HUDEP-2 (cell line): Measurements from ENCODE around the gene NKX2-4.
"Not testable (repeated sequence)": the region's sequence is repeated elsewhere in the genome, so short reads cannot be mapped to it uniquely, and the experiment has no call there.

Experiments used
- DNase-seq, 76 experiments: peaks; one replicate each; lab custom pipeline; 2025; ENCODE audit not compliant: unreplicated experiment in 76 of 76; lab: John Stamatoyannopoulos, UW

The NKX2-4 gene

DNA sequence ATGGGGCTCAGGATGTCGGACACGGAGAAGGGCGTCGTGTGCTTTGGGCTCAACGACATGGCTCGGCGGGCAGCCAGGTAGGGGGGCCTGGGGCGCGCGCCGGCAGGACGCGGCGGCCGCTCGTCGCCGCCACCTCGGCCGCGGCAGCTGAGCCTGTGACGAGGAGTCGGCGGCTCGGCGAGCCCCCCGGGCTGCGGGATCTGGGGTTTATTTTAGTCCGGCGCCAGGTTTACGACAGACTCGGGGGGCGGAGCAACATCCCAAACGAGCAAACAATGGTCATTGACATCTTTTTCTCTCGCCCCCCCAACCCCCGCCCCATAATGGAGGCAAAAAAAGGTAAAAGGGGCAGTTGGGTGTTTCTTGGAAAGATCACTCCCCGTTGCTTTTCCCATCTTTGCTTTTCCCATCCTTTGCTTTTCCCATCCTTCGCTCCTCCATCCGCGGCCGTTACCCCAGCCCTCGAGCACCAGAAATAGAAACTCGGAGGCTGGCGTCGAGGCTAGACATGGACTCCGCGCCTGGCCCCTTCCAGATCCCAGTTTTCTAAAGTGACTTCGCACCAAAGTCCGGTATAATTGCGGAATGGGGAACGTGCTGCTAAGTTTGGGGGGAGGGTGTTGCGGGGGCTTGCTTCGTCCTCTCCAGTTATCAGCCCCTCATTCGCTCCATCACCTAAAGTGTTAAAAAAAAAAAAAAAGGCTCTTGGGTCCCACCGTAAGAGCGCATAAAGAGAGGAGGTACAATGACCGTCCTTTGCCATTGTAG lies at the start of gene NKX2-4:
TSS of gene NKX2-4 (minus strand) at position 186 of the 768 bp plus-strand sequence. CDS start at position 59, 127 bp downstream.
- DNase-seq: peak in 39 of 76 experiments; percentile 4 to 61 (median 36)

DNA sequence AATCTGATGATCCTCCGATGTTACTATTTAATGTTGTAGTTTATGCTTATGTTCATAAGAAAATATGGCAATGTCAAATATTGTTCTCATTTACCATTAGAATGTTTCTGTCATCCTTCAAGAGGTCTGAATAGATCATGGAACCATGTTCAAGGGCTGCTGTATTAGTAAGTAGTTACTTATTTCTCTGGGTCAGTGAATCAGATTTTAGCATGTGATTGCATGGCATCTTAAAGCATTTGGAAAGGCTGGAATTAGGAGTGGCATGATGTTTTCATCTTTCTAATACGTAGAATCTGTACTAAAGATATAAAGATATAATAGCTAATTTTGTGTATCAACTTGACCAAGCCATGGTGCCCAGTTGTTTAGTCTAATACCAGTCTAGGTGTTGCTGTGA lies 40.5 kb upstream of the NKX2-4 start:
- no peak for DNase-seq

DNA sequence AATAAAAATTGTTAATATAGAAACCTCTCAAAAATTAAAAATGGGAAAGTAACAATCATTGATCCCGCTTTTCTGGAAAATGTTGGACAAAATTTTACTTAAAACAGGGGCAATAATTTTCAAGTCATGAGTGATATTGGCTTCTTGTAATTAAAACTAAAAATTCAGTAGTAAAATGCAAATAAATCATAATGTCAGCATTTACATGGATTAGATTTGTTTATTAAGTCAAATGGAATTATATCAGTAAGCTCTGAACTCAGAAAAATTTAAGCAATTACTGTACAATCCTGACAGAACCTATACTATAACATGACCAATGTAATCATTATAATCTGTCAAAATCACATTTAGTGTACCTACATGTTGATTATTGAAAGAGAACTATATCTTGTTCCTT lies 39.9 kb upstream of the NKX2-4 start:
- no peak for DNase-seq

DNA sequence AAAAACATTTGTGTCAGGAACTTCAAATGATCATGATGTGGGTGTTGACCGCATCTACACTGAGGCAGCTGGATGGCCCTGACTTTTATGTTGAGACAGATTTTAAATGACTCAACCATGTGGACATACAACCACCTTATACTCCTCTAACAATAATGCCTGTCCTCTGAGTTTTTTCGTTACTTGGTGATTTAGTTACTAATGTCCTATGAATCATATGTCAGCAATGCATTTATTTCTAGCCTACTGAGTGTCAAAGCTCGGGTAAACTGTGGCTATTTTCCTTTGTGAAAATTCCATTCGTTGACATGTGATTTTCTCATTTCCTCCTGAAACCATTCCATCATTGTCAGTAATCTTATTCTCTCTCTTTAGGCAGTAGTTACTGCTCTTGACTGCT lies 38.9 kb upstream of the NKX2-4 start:
- DNase-seq: no peak

DNA sequence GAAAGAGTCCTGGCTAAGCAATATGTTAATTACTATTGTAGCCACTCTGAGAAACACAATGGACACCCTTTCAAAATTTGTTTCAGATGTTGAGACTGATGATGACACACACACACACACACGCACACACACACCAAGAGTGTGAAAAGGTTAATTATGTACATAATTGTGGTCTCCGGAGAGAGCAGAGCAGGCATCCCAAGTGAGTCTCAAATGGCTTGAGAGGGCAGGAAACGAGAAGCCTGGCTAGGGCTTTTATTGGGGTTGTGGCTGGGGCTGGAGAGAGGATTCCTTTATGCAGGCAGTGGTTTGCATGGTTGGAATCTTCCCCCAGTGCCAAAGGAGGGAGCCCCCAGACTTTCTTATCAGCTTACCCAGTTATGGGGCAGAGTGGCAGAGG lies 38.2 kb upstream of the NKX2-4 start:
- DNase-seq: peak in 16 of 76 experiments; percentile 0 to 46 (median 13)

DNA sequence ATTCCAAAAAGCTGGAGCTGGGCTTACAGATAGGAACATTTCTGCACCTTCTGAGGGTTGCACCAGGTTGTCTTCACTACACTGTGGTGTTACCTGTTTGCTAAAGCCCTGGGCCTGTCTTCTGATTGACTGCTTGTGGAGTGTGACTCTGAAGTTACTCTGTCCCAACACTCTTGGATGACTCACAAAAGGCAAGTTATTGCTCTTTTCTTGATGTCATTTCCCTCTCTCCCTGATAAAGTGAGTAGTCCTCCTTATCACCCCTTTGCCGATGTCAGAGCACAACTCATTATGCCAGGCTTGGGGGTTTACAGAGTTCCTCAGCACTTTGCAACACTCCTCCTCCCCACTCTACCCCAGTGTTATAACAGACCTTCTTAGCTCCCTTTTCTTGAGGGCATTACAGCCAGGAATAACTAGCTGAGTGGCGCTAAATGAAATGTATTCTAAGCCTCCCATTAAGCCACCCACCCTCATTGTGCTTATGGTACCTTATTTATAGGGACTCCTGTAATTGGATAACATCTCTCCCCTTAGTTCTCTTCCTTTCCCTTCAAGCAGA lies 36.1 kb upstream of the NKX2-4 start:
- peak in 45 of 76 experiments; percentile 3 to 78 (median 43) for DNase-seq

DNA sequence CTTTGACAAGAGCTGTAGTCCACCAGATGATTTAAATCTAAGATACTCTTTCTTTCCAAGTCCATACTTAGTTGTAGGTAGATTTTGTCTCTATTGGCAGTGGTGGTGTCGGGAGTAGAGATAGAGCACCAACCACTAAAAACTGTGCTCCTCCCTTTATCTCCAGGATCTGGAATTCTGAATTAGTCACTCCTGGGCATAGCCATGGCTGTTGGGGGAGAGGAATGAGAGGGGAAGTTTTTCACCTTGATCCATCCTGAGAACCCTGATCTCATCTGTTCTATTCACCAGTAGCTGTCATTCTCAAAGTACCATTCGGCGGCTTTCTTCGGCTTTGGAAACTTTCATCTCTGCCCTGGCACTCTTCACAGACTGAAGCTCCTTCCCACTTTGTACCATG lies 35.6 kb upstream of the NKX2-4 start:
- no peak for DNase-seq

DNA sequence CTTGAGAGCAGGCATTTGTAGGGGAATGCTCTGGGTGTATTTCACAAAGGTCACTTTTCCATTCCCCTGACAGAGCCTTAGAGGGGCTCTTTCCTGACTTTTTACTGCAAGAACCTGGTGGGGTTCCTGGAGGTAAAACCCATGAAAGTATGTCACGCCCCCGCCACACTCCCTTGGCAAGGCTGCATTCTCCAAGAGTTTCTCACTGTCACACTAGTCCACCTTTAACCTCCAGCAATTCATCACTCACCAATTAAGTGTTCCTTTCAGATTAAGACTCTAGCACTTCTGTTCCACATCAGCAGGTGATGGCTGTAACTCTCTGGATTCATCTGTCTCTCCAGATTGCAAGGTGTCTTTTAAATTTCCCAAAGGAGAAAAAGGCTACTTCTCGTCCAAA lies 32.7 kb upstream of the NKX2-4 start:
- DNase-seq: no peak

DNA sequence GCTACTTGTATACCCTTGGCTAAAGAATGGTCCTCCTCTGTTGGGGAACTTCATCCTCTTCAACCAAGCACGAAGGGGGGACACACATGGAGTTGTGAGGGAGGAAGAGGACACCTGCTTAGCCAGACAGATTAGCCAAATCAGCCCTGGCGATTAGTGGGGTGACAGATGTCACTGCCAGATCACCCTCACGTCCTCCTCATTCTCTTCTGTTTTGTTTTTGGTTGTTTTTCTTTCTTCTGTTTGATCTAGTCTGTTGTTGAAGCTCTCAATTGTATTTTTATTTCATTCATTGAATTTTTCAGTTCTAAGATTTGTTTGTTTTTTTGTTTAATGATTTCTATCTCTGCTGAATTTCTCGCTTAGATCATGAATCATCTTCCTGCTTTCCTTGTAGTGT lies 27.5 kb upstream of the NKX2-4 start:
- DNase-seq: no peak

DNA sequence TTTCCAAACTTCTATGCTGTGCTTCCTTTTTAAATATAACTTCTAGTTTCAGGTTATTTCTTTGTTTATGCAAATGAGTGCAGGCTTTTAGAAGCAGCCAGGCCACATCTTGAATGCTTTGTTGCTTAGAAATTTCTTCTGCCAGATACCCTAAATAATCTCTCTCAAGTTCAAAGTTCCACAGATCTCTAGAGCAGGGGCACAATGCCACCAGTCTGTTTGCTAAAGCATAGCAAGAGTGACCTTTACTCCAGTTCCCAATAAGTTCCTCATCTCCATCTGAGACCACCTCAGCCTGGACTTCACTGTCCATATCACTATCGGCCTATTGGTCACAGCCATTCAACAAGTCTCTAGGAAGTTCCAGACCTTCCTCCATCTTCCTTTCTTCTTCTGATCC lies 26.4 kb upstream of the NKX2-4 start:
- not testable (repeated sequence) for DNase-seq

DNA sequence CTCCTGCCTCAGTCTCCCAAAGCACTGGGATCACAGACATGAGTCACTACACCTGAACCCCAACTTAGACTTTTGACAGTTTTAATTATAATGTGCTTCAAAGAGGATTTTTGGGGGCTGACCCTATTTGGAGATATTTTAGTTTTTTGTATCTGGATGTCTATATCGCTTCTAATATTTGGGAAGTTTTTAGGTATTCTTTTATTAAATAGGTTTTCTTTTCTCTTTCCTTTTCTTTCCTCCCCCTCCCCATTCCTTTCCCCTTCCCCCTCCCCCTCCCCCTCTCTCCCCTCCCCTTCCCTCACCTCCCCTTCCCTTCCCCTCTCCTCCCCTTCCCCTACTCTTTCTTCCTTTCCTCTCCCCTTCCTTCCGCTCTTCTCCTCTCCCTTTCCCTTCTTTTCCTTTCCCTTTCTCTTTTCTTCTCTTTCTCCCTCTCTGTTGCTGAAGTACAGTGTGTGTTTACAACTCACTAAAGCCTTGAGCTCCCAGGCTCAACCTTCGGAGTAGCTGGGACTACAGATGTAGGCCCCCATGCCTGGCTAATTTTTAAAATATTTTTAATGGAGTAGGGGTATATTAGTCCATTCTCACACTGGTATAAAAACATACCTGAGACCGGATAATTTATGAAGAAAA lies 24.4 kb upstream of the NKX2-4 start:
- DNase-seq: no peak

DNA sequence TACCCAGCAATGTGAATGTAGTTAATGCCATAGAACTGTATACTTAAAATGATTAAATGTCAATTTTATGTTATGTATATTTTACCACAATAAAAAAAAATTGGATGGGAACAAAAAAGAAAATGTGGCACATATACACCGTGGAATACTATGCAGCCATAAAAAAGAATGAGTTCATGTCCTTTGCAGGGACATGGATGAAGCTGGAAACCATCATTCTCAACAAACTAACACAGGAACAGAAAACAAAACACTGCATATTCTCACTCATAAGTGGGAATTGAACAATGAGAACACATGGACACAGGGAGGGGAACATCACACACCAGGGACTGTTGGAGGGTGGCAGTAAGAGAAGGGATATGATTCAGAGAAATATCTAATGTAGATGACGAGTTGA lies 21.8 kb upstream of the NKX2-4 start:
- not testable (repeated sequence) for DNase-seq

DNA sequence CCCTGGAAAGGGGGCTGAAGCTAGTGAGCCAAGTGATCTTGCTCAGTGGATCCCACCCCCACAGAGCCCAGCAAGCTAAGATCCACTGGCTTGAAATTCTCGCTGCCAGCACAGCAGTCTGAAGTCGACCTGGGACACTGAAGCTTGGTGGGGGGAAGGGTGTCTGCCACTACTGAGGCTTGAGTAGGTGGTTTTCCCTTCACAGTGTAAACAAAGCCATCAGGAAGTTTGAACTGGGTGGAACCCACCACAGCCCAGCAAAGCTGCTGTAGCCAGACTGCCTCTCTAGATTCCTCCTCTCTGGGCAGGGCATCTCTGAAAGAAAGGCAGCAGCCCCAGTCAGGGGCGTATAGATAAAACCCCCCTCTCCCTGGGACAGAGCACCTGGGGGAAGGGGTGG lies 16.7 kb upstream of the NKX2-4 start:
- not testable (repeated sequence) for DNase-seq

DNA sequence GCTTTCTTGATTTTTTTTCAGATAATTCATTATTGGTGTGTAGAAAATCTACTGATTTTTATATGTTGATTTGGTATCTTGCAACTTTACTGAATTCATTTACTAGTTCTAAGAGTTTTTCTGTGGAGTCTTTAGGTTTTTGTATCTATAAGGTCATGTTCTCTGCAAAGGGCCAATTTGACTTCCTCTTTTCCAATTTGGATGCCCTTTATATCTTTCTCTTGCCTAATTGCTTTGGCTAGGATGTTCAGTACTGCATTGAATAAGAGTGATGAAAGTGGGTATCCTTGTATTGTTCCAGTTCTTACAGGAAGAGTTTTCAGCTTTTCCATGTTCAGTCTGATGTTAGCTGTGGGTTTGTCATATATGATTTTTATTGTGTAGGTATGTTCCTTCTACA lies 14.4 kb upstream of the NKX2-4 start:
- DNase-seq: no peak

DNA sequence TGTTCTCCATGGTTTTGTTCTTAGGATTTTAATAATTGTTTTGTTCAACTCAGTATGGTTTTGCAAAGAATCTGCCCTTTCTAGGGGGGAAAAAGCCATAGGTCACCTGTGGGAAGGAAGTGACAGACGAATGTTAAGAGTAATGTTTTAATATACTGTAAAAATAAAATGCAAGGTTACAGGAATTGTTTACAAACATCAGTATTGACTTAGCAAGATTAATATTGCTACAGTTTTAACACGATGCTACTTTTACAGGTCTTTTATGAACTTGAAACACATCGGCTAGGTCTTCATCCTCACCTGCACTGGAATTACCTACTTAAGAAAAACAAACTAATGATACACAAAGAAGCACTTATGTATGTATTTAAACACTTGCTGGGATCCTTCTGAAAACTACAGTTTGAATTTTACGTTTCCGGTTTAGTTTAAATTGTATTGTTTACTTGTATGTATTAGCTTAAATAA lies 1.7 kb upstream of the NKX2-4 start:
- DNase-seq: no peak

DNA sequence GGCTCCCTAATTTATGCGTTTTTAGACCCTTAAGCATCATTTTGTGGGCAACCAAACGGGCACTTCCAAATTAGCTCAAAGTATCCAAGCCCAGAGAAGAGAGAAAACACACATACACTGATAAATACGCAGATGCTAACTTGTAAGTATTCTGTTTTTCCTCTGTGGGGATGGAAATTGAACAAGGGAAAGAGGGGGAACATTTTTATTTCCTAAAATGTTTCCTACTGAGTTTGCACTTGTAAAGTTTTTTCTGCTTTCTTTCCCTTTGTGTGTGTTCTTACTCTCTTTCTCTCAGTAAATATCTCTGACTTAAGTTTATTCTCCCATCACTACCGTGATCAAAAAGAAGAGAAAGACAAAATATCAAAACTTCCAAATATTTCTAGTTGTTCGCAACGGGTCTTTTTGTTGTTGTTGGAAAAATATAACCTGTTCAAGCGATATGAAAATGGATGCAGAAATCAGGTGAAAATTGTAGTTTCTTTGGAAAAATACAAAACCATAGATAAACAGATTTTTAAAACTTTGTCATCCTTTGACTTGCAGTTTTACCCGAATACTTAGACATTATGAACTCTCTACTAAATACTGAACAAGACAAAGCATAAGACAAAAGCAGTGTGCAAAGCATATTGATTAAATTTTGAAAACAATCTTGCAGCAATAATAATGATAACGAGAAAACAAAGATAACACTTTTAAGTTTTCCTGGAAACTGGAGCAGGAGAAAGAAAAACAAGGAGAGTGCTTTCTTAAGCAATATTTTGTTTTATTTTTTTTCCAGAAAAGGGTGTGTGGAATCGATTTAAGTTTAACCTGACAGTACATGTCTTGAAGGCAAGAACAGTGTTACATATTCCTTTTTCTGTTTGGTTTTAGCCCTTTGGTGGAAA lies 1.0 kb upstream of the NKX2-4 start:
- no peak for DNase-seq

DNA sequence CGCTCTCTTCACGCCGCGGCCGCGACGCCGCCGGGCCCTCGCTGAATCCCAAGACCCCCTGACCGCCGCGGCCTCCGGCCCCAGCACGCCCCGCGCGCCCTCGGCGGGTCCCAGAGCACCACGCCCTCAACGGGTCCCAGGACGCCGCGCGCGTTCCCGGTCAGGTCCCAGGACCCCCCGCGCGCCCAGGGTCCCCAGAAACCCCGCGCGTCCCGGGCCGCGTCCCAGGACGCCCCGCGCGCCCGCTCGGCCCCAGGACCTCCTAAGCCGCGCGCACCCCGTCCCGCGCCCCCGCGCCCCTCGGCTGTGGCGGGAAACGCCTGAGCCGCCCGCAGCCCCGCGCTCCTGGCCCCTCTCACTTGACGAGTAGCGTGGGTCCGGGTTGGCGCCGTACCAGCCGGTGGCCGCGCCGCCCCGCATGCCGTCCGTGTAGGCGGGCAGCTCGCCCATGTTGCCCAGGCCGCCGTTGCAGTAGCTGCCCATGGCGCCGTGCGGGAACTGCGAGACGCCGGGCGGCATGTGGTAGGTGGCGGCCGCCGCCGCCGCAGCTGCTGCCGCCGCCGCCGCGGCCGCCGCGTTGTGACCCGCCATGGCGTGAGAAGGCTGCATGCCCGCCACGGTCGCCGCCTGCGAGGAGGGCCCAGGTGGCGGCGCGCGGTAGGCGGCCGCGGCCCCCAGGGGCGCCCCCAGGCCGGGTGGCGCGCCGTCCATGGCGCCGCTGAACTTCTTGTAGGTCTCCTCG lies 556 bp downstream of the NKX2-4 start:
- DNase-seq: peak in 44 of 76 experiments; percentile 16 to 65 (median 42)

DNA sequence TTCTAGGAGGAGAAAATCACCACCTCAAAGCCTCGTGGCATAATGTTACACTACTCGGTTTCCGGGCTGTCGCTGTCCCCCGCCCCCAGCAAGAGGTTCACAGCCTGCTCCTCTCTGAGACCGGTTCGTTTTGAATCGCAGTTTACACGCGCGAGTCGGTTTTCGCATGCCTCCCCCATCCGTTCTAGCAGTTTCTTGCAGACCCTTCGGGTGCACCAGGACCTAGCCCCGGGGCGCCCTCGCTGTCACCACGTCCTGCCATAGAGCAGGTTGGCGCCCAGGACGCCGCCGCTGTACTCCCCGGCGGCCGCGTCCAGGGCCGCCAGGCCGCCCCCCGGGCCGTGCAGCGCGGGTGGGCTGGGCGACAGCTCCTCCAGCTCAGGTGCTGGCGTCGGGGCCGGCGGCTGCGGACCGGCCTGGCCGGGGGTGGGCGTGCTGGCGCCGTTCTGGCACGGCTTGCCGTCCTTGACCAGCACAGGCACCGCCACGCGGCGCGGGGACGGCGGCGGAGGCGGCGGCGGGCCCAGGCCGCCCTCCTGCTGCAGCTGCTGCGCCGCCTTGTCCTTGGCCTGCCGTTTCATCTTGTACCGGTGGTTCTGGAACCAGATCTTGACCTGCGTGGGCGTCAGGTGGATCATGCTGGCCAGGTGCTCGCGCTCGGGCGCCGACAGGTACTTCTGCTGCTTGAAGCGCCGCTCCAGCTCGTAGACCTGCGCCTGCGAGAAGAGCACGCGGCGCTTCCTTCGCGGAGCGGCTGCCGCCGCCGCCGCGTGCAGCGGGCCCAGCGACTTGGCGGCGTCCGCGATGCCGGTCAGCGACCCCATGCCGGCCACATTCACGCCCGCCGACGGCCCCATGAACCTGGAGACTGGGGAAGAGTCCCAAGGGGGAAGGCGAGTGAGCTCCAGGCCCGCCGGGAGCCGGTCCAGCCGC lies 1.4 kb downstream of the NKX2-4 start:
- DNase-seq: peak in 61 of 76 experiments; percentile 8 to 79 (median 55)

DNA sequence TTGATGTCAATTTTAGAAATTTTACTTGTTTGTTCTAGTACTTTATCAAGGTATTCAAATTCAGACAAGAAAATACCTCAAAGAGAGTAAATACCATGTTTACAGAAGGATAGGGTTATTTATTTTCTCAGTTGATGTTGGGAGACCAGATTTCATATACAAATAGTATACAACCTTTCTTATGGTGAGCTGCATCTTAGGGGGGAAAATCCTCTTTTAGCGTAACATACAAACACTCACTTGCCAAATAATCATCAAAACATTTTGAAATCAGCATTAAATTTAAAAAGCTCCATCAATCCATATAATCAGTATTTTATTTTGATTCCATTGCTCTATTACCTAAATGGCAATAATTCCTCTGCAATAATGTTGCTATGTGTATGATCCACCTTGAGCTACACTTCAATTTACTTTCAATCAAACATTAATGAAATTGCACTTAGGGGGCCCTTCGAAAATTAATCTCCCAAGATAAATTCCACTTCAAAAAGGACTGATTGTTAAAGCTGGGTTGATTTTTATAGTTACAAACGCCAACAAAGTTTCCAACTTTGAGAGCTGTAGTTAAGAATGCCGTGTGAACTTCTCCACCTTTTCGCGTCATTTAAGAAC lies 2.2 kb downstream of the NKX2-4 start:
- no peak for DNase-seq
